NCI-H2196 treated with DMSO at 0.1 percent for 48 hours (cell line): ENCODE results near the gene ARID3B.
"Not testable (repeated sequence)": the region's sequence is repeated elsewhere in the genome, so short reads cannot be mapped to it uniquely, and the experiment has no call there.

Source experiments
- DNase-seq: peaks from one replicate; lab custom pipeline; 2025; ENCODE audit not compliant: unreplicated experiment; lab: John Stamatoyannopoulos, UW

Gene ARID3B, protein sequence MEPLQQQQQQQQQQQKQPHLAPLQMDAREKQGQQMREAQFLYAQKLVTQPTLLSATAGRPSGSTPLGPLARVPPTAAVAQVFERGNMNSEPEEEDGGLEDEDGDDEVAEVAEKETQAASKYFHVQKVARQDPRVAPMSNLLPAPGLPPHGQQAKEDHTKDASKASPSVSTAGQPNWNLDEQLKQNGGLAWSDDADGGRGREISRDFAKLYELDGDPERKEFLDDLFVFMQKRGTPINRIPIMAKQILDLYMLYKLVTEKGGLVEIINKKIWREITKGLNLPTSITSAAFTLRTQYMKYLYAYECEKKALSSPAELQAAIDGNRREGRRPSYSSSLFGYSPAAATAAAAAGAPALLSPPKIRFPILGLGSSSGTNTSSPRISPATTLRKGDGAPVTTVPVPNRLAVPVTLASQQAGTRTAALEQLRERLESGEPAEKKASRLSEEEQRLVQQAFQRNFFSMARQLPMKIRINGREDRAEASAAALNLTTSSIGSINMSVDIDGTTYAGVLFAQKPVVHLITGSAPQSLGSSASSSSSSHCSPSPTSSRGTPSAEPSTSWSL

DNA sequence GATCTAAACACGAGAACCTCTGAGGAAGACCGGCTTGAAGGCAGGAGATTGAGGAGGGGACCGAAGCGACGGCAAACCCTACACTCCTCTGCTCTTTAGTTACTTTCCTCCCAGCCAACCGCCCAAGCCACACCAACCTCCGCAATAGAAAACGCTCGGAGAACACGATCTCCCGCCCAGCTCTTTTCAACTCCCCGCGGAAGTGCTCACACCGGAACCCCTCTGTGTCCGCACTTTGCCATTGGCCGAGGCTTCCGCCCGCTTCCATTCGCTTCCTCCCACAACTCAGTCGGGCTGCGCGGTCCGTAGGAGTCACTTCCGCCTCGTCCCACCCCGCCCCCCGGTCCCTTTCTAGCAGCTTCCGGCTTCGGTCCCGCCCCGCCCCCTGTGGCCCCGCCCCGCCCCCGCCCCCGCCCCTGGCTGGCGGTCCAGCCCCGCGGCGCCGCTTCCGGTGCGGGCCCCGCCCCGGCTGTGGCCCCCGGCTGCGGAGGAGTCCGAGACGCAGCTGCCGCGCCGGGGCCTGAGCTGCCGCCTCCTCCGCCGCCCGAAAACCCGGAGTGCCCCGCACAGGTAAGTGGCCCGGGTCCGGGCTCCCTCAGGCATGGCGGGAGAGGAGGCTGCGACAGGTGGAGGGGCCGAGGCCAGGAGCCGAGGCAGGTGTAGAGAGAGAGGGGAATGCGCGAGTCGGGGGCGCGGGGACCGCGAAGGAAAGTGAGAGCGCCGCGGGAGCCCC, at the start of gene ARID3B:
Gene ARID3B (plus strand): TSS at position 460 of the 733 bp plus-strand sequence. CDS start 2,717 bp downstream, outside the sequence.
- peak; percentile 79 for DNase-seq

DNA sequence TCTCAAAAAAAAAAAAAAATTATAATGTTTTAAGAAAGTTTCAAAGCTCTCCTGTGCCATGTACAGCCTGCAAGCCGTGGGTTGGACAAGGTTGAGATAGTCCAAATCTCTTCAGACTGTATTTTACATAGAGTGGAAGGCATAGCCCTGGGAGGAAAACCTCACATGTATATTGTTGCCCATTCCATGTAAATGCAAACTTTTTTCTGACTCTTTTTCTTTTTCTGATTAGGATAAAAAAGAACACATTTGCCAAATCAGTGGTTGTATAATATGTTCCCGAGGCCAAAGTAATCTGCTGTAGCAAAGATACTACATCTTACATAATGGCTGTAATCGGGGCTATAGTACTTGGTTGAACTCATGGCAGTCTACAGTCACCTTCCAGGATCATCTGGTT, 44.4 kb upstream of the ARID3B start:
- no peak for DNase-seq

DNA sequence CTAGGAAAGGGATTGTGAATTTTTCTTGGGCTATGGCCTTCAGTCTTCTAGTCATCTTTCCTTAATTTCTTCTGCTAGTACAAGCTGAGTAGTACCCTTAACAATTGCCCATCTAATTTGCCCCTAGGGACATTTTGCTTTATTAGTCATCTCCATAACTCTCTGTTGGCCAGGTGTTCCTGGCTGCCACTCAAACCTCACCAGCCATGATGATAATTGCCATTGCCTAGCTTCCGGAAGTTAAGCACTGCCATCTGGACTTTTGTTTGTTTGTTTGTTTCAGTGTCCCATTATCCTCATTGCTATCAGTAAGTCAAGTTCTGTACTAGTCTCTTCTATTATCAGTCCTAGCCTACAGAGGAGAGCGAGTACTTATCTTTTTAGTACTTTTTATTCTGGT, 43.4 kb upstream of the ARID3B start:
- peak; percentile 18 for DNase-seq

DNA sequence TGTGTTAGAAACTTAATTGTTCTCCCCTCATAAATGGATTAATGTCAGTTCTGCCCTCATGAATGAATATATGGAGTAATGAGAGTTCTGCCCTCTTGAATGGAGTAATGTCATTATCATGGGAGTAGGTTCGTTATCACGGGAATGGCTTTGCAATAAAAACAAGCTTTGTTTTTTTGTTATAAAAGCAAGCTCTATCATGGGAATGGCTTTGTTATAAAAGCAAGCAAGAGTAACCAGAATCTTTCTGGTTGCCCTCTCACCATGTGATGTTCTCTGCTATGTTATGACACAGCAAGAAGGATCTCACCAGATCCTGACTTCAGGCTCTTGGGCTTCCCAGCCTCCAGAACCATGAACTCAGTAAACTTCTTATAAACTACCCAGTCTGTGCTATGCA, 41.7 kb upstream of the ARID3B start:
- DNase-seq = no peak

DNA sequence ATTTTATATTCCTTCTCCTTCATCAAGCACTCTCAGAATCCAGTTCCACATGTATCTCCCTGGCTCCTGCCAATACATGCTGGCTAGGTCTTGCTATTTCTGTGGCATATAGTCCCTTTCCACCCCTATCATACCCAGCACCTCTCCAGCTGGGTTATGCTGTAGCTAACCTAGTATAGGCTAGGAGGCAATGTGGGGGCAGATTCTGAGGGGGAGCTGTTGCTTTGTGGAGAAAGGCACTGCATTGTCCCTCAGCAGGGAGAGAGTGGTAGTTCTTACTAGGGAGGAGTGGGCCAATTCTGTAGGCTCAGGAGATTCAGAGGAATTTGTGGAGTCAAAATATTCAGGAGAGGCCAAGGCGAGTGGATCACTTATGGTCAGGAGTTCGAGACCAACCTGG, 40.6 kb upstream of the ARID3B start:
- no peak for DNase-seq

DNA sequence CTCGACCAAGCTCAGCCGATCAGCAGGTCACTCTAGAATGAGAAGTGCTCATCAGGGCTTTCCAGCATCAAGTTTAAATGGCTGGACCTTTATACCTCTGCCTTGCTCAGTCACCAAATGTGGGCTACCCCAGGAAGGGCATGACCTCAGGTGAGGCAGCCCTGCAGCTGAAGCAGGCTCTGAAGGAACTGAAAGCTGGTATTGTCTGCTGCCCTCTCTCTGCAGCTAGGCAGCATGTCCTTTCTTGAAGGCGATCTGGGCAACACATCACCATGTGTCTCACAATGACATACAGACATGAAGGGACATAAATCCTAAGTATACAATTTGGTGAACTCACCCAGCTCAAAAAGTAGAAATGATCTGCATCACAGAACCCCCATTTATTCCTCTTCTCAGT, 38.7 kb upstream of the ARID3B start:
- no peak for DNase-seq

DNA sequence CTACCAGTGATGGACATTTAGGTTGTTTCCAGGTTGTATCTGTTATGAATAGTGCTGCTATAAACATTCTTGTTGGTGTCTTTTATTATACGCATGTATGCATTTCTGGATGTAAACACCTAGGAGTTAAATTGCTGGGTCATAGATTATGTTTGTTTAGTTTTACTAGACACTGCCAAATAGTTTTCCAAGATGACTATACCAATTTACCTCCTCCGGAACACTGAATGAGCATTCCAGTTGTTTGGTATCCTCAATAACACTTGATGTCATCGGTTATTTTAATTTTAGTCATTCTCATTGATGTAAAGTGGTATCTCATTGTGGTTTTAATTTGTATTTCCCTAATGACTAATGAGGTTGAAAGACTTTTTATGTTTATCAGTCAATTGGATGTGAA, 36.6 kb upstream of the ARID3B start:
- DNase-seq = no peak

DNA sequence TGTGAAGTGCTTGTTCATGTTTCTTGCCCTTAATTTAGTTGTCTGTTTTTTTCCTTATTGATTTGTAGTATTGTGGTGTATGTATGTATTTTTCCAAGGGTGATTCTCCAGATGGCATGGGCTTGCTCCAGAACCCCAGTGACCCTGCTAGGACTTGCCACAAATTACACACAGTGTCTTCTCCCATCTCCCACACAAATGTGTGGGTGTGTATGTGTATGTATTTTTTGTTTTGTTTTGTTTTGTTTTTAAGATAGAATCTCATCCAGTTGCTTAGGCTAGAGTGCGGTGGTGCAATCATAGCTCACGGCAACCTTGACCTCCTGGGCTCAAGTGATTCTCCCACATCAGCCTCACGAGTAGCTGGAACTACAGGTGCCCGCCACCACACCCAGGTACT, 36.2 kb upstream of the ARID3B start:
- no peak for DNase-seq

DNA sequence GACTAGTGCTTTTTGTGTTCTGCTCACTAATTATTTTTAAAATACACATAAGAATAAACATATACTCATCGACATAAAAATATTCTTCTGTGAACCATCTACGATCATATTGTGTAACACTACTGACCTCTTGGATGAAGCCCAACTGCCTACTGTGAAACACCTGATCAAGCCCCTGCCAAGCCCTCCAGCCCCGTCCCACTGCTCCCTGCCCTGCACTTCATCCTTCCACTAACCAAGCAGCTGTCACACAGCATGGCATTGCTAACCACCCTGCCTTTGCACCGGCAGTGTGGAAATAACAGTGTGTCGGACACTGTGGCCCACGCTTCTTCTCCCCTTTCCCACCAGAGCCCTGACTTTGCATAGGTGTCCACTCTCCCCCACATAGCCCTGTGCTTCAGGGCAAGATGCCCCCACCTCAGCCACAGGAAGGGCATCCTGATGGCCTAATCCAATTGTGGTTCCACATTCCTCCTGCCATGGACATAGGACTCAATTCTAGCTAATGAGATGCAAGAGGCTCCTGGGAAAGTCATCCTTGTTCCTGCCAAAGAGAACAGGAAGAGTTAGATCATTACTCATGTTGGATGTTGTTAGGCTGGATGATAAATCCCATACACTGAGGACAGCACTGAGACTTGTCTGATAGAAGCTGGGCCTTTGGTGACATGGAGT, 35.0 kb upstream of the ARID3B start:
- no peak for DNase-seq

DNA sequence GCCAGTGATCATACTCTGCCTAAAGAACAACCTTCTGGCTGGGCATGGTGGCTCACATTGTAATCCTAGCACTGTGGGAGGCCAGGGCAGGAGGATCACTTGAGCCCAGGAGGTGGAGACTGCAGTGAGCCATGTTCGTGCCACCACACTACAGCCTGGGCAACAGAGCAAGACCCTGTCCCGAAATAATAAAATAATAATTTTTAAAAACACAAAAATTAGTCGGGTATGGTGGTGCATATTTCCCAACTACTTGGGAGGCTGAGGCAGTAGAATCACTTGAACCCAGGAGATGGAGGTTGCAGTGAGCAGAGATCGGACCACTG, 34.5 kb upstream of the ARID3B start:
- DNase-seq = no peak

DNA sequence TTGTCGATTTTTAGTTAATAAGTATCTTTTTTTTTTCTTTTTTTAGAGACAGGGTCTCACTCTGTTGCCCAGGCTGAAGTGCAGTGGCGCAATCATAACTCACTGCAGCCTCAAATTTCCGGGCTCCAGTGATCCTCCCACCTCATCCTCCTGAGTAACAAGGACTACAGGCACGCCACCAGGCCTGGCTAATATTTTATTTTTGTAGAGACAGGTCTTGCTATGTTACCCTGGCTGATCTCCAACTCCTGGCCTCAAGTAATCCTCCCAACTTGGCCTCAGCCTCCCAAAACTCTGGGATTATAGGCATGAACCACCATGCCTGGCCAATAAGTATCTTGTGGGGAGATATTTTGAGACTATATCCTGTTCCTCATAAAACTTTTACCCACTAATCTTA, 29.4 kb upstream of the ARID3B start:
- no peak for DNase-seq

DNA sequence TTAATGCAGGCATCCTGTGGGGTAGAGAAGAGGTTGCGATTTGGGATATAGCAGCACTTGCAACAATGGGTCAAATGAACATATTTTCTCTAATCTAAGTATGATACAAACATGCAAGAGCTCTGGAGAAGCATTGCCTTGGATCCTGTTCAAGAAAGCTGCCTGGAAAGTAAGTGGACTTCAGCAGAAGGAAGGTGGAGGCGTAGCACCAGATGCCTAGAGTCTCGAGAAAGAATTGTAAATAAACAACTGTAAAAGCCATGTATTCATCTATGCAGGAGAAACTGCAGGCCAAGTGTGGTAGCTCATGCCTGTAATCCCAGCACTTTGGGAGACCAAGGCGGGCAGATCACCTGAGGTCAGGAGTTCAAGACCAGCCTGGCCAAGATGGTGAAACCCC, 27.0 kb upstream of the ARID3B start:
- not testable (repeated sequence) for DNase-seq

DNA sequence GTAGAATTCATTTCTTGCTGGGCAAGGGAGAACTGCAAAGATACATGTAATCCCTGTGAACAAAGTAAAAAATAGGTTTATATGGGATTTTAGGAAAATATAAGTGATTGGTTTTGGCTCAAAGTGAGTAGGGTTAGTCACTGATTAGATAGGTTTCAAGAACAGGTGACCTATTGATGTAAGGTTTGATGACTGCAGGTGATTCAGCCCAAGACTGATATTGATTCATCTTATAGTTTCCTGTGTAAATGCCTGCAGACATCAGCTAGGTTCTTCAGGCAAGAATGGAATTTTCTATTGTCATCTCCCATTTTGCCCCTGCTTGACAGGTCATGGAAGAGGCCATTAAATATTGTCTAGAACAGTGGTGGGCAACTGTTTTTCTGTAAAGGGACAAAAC, 23.9 kb upstream of the ARID3B start:
- DNase-seq = no peak

DNA sequence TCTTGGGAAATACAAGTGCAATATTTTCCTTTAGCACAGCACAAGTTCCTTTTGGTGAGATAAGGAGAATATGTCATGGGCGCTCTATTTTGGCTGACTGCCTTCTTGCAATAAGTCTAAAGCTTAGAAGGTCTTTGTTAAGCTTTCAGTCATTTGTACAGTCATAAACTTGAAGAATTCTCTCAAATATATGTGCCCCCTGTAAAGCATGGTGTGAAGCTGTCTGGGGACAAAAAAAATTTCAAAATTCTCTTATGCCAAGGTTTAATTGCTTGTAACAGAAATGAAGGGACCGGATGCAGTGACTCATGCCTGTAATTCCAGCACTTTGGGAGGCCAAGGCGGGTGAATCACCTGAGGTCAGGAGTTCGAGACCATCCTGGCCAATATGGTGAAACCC, 21.7 kb upstream of the ARID3B start:
- DNase-seq = no peak

DNA sequence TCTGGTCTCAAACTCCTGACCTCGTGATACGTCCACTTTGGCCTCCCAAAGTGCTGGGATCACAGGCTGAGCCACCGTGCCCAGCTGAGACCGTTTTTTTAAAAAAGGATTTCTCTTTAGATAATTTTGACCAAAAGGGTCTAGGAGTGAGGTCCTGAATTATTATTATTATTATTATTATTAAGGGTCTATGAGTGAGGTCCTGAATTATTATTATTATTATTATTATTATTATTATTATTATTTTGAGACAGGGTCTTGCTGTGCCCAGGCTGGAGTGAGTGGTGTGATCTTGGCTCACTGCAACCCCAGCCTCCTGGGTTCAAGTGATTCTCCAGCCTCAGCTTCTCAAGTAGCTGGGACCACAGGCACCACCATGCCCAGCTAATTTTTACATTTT, 20.6 kb upstream of the ARID3B start:
- no peak for DNase-seq

DNA sequence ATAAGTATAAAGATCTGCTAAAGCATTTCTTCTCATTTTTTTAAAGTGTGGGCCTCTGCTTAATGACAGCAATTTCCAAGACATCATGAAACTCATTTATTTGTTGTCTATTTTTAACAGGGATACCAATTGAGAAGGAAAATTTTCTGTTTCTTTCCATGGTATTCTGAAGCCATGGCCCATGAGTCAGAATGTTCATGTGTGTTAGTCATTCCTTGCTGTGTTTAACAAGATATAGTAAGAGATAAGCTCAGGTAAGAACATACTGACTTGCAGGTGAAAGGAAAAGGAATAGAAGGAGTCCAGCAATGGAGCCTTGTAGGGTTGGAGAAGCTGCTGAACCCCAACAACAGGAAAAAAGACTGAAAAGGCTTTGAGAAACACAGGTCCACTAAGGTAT, 17.0 kb upstream of the ARID3B start:
- DNase-seq = no peak

DNA sequence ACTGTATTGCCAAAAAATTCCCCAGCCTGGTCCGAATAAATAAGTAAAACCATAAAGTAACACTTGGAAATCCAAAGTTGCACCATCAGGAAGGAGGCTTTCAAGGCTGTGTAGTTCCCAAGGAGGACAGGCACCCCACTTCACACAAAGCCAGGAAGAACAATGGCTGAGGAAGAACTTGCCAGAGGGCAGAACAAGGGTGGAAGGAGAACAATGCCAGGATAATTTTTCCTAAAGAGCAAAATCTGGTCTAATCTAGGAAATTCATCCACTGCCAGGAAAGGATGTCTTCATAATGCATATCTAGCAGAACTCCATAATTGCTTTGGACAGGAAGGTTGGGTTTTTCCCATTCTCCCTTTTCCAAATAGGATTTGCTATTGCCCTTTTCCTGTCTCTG, 15.7 kb upstream of the ARID3B start:
- DNase-seq = no peak

DNA sequence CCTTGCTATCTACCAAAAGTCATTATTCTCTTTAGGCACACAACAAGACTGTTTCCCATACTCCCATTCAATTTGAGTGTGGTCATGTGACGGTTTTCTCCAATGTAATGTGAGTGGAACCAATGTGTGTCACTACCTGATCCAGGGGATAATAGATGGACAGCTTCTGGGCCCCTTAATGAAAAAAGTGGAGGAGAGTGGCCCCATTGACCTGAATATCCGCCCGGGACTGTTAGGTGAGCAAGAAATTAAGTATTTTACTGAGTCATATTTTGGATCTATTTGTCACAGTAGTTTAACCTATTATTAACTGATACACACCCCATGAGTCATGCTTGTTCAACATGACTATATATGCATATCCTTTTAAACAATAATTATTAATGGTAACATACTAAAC, 15.1 kb upstream of the ARID3B start:
- DNase-seq = no peak

DNA sequence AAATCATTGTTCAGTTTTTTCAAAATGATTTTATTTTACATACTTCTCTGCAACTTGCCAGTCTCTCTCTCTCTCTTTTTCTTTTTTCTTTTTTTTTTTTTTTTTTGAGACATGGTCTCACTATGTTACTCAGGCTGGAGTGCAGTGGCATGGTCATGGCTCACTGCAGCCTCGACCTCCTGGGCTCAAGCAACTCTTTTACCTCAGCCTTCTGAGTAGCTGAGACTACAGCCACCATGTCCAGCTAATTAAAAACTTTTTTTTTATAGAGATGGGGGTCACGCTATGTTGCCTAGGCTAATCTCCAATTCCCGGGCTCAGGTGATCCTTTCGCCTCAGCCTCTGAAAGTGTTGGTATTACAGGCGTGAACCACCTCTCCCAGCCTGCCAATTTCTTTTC, 12.1 kb upstream of the ARID3B start:
- no peak for DNase-seq

DNA sequence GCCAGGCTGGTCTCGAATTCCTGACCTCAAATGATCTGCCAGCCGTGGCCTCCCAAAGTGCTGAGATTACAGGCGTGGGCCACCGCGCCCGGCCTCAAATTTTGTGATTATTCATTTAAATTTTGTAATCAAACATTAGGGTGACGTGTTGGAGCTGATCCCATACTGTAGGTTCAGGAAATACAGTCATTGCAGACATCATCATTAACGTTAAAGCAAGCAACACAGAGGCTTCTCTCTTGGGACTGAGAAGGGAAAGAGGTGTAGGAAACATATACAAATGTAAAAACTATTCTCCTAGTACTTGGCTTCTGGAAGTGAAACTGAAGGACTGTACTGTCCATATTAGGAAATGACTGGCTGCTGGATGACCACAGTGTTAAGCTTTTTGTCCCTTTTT, 11.1 kb upstream of the ARID3B start:
- no peak for DNase-seq

DNA sequence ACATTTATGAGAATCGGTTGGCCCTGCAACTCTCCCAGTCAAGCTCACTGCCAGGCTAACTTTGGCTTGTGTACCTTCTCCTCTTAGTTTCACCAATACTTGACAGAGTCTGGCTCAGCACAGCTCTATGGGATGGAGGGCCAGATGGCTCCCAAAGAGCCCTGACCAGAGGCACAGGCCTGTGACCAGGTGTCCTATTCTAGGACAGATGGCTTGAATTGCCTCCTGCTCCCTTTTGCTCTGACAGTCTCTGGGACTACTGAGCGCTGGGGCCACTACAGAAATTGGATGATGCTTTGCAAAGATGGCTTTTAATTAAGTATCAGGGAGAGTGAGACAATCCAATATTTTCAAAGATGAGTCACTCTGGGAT, 10.3 kb upstream of the ARID3B start:
- DNase-seq = no peak
